ENCODE results near the gene TSSK2.

TSSK2 gene

DNA sequence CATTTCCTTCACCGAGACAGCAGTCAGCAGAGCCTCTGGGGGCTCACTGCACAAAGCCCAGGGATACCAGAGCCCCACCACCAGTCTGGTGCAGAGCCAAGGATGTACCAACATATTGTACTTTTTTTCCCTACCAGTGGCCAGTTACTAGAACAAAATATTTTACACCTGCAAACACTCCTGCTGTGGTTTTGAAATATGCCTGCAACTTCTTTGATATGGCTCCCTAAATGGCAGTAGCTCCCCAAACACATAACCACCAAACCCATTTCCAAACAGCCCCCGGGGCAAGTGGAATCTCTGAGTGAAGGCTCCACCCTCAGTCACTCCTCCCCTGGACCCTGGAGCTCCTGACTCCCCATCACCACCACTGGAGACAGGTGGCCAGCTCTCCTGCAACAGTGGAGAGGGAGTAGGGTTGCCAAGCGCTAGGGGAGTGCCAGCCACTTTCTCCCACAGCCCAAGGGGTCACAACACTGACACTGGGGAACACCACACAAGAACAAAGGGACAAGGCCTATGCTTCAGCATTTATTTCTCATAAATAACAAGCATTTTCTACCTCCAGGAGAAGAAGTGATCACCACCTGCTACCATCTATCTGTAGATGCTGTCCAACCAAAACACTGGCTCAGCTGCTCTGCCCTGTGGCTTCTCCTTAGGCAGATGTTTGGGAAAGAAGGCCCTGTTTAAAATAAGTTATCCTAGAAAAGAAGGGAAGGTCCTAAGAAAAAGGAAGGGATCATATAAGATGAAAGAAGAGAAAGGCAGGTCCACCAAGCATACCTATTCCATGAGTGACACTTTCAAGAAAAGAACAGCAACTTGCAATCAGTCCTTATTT, 24.0 kb upstream of the TSSK2 start:
- no peak for DNase-seq

DNA sequence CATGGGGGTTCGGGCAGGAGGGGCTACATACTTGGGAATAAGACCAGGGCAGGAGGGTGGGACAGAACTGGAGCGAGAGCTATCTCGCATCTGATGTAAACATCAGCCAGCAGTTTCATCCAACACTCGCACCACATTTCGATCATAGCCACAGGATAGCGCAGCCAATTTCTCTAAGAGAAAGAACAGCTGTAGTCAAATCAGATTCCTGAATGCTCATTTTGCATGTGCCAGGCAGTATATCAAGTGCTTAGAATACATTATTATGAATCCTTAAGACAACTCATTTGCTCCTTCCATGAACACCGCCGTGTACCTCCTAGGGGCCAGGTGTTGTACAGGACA, 23.4 kb upstream of the TSSK2 start:
- no peak for DNase-seq

DNA sequence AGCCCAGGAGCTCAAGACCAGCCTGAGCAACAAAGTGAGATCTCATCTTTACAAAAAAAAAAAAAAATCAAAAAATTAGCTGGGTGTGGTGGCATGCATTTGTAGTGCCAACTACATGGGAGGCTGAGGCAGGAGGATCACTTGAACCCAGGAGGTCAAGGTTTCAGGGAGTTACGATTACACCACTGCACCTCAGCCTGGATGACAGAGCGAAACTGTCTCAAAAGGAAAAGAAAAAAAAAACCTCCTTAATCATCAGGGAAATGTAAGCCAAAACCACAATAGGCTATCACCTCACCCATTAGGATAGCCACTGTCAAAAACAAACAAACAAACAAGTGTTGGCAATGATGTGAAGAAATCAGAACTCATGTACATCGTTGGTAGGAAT, 22.3 kb upstream of the TSSK2 start:
- DNase-seq = no peak

DNA sequence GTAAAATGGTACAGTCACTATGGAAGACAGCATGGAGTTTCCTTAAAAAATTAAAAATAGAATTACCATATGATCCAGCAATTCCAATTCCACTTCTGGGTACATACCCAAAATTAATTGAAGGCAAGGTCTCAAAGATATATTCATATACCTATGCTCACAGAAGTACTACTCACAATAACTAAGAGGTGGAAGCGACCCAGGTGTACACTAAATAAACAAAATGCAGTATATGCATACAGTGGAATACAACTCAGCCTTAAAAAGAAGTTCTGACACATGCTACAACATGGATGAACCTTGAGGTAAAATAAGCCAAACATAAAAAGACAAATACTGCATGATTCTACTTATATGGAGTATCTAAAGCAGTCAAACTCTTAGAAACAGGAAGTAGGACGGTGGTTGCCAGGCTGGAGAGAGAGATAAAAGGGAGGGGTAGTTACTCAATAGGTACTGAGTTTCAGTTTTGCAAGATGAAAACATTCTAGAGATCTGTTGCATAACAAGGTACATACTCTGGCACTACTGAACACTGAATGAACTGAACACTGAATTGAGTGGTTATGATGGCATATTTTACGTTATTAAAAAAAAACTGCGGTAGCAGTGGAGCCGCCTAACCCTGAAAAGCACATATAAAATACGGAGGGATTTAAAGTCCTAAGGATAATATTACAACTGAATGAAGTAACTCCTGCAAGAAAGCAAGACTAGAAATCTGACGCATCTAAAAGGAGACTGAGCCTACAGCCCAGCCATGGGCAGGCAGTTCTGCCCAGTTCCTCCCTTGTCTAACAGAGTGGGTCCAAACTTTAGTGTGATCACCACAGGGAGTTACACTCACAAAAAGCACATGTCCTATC, 21.7 kb upstream of the TSSK2 start:
- peak in 5 of 6 experiments; percentile 57 to 86 (median 80) for DNase-seq

DNA sequence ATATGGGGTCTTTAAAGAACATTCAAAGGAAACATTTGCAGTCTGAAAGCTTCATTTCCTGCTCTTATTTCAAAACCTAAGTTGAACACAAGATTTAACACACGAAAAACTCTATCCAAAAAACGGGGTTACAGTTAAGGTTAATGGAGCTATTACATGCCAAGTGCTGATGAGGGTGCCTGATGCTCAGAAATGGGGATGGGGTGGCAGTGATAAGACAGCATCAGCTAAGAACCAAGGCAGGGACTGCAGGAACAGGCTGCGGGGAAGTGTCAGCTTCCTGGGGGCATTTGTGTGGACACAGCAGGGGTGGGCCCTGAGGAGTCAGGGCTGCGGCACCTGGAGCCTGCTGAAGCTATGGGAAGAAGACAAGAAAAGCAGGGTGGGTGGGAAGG, 21.0 kb upstream of the TSSK2 start:
- DNase-seq = no peak

DNA sequence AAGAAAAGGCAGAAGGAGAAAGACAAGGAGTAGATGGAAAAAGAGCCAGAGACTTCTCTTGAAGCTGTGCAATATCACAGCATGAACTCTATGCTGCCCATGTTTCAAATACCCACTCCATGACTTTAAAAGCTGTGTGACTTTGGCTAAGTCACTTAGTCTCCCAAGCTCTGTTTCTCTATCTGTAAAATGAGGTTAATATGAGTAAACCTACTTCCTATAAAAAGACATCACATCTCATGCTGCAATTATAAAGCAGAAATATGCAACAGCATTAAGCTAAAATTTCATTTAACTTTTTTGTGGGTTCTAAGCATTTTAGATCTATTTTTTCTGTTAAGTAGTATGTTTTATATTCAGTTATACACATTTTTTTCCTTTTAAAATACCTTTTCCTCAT, 20.5 kb upstream of the TSSK2 start:
- no peak for DNase-seq

DNA sequence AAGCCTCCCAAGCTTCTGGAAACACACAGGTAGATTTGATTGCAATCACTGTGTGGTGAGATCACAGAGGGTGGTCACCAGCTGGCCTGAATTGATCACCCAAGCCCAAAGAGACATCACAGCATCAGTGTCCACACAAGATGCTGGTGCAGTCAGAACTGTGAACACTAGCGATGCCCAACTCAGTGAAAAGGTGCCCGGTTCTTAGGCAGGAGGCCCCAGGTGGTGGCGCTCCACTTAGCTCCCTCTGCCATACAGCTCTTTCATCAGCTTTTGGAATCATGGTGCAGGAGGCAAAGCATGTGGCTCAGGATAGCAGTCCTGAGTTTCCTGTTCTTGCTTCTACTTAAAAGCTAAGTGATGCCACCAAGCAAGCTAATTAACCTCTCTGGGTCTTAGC, 20.0 kb upstream of the TSSK2 start:
- DNase-seq = no peak

DNA sequence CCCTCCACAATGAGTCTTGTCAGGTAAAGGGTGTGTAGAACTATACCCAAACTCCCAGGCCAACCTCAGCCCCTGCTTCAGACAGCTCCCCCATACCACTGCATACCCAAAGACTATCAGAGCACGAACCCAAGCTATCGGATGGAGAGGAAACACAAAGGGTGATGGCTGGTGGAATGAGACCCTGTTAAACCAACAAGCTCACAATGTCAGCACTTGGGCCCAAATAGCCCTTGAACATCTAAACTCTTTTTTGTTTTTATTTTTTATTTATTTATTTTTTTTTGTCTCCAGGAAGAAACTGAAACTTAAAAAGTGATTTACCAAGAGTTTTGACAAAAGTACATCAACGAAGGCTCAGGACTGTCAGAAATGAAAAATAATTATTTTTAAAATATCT, 19.5 kb upstream of the TSSK2 start:
- DNase-seq = no peak

DNA sequence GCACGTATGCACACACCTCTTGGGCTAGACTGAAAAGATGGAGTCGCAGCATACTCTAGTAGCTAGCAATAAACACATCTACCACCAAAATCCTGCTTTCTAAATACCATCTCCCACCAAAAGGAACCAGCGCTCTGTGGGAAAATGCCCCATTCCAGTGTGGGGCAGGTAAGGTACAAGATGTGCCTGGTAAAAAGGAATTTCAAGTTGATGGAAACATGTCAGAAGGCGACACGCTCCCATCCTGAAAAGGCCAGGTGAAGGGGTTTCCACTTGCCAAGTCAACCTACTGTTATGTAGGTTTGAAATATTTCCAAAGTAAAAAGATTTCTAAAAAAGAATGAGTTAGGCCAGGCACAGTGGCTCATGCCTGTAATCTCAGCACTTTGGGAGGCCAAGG, 17.7 kb upstream of the TSSK2 start:
- DNase-seq = no peak

DNA sequence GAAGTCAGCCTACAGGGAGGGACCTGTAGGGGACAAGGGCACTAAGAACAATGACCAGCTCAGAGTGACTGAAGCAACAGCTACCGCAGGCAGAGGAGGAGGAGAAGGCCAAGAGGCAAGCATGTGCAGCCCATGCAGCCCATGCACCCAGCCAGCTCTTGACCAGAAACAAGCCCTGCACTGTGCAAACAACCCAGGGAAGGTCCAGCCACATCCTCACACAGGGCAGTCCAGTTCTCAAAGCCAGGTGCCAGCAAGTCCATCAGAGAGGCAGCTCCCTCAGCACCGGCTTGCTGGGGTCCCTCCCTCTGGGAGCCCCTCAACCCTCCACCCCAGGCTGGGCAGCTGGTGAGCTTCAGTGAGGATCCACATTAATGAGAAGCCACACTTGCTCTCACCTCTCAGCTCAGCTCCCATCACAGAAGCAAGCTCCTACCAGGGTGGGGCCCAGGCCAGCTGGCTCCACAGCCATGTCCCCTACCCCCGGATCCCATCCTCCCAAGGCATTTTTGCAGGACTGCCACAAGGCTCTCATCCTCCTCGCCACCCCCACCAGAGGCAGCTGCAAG, 16.0 kb upstream of the TSSK2 start:
- no peak for DNase-seq

DNA sequence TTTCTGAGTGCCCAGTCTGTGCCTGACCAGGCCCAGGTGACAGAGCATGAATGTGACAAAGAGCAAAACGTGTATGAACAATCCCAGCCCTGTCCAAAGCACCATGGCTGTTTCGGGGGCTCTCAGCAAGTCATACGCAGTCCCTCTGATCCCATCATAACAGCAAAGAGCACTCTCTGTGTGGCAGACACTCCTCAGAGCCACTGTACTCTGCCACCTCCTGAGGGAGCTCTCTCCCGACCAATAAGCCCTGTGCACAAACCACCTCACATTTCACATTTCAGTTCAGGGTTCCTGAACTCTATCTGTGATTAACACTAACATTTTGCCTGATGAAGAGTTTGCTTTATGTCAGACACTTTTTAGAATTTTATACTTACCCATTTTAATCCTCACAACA, 15.5 kb upstream of the TSSK2 start:
- DNase-seq = no peak

DNA sequence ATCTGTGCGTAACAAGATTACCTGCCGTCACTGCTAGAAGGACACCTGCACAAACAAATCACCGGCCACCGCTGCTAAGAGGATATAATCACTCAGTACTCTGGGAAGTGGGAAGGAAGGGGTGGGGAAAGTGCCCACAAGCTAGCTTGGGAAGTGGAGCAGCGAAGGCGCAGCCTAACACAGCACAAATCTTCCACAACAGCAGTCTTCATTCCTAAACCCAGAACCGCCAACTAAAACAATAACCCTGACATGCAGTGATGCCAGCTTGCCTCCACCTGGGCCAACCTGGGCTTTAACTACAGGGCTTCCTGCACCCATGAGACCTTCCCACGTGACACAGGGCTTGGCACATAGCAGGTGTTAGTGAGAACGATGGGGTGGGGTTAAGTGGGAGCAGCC, 14.0 kb upstream of the TSSK2 start:
- no peak for DNase-seq

DNA sequence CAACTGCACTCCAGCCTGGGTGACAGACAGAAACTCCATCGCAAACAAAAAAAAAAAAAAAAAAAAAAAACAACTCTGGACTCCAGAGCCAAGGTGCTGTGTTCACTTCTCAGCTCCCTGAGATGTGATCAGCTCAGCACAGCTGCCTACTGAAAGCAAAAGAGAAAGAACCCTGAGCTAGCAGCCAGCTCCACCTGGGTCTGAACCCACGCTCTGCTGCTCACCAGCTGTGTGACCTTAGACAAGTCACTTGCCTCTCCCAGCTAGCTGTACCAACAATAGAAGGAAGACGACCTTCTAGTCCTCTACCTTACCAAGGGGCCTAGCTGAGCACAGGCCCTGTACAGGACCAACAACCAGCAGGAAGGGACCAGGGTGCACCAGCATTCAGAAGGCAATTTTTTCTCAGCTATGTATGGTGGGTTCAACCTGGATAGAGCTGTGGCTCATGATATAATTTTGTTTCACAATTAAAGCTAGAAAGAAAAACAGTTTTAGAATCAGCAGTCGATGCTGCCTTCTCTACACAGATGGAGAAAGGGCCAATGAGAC, 12.7 kb upstream of the TSSK2 start:
- no peak for DNase-seq

DNA sequence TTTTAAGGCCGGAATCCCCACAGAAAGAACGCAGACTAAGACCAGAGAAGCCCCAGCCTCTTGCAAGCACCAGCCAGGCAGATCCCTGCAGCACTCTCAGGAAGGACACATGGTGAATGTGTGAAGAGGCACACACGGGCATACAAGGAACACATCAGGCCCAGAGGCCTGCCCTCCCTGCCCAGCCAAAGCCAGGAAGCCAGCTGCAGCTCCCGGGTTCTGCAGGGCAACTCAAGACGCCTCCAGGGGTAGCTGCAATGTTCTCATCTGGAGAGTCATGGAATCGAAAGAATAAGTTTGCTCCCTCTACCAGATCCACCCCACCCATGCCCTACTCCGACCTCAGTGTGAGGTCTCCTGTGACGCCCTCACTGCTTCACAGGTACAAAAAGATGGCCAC, 11.2 kb upstream of the TSSK2 start:
- peak in 1 of 6 experiments; percentile 6 for DNase-seq

DNA sequence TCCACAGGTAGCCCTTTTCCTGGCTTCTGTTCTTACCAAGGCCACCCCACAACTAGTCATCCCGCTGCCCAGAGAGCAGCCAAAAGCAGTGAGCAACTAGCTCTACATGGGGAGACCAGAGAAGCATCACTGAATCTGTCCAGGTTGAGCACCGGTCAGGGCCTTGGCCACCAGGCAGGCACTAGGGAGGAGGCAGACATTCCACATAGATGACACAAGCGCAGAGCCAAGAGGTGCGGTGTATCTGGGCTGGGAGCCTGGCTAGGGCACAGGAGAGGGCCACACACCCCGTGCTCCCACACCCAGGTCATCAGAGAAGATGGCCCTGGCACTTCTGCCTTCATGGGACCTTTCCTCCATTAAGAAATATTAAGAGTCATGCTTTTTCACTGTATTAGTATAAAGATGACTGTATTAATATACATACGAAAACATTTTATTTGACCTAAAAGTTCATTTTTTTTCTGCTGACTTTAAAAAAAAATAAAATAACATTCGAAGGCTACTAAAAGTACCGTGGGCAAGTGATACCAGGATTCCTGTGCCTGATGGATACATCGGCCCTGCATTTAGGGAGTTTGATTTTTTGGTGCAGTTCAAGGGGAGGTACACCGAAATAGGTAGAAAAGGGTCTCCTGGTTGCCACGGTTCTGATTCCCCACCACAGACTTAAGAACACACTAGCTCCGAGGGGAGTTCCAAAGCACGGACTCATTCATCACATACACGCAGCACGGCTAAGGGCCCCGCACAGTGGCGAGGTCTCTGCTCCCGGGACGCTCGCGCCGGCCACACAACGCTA, 10.1 kb upstream of the TSSK2 start:
- DNase-seq = no peak

DNA sequence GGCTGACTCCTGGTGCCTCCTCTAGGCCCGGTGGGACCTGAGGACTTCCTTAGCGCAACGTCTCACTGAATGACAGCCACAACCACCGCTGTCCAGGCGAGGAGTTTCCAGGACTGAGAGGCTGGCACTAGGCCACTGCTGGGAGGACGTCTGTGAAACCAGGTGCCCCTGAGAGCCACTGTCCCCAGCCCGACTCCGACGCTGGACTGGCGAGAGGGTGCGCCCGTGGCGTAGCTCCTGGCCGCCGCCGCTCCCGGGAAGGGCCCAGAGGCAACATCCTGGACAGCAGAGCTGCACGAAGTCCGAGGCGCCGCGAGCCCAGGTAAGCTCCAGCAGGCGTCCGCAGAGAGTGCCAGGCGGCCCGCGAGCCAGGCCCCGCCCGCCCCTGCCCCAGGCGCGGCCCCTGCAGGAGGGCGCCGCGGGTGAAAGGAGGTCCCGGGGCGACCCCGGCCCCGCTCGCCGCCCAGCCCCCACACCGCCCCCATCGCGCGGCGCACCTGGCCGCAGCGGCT, 9.4 kb upstream of the TSSK2 start:
- peak in 4 of 6 experiments; percentile 32 to 51 (median 42) for DNase-seq

DNA sequence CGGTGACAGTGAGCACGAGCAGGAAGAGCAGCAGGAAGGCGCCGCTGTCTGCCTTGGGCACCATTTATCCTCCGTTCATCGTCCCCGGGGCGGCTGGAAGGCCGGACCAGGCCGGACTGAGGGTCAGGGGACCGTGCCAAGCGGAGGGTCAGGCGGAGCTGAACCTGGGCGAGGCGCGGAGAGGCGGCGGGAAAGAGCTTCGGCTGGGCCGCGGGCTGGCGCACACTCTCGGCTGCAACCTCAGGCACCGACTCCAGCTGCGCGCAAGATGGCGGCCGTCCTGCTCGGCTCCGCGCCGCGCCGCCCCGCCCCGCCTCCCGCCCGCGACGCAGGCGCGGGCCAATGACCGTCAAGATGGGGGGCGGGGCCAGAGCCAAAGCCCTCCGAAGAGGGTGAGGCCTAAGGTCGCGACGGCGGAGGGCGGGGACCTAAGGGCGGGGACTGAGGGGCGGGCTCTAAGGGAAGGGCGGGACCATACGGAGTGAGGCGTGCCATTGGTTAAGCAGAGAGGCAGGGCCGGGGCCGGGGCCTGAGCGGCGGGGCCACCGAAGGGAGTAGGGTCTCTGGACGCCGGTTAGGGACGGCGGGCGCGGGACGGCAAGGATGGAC, 8.9 kb upstream of the TSSK2 start, which contains the start of gene DGCR2:
TSS of gene DGCR2 (minus strand) at position 270 of the 609 bp plus-strand sequence. CDS start at position 64, 206 bp downstream.
- peak; percentile 93 to 97 (median 94) for DNase-seq

DNA sequence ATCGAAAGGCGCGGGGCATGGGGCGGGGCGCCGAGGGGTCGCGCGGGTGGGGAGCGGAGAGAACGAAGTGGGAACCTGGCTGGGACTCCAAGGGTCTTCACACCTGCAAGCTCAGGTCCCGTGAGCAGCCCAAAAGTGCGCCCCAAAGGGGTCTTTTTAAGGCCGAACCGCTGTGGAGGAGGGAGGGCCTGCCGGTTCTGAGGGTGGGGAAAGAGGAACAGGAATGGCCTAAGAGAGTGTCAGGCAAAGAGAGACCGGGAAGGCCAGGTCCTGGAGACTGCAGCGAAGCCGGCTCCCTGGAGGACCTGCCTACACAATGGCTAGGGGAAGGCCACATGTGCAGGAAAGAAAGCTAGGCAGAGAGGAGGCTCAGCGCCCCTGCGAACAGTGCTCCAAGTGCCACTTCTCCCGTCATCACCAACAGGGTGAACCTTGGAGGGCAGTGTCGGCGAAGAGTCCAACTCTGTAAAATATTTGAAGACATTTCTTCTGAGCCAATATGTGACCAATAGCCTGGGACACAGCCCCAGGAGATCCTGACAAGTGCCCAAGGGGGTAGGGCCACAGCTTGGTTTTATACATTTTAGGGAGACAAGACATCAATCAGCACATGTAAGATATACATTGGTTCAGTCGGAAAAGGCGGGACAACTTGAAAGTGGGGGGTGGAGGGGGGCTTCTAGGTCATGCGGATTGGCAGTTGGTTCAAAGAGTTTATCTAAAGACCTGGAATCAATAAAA, 8.2 kb upstream of the TSSK2 start:
- no peak for DNase-seq

DNA sequence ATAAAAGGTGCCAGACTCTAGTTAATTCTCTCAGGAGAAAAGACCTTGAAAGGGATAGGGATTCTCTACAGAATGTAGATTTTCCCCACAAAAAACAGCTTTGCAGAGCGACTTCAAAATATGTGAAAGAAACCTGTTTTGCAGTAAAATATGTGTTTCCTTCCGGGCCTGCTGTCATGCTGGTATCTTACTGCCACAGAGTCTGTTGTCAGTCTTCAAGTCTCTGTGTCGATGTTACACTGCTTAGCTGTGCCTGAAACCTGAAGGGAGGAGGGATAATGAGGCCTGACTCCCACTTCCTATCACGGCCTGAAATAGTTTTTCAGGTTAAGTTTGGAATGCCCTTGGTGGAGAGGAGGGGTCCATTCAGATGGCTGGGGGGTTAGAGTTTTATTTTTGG, 7.2 kb upstream of the TSSK2 start:
- DNase-seq = no peak

DNA sequence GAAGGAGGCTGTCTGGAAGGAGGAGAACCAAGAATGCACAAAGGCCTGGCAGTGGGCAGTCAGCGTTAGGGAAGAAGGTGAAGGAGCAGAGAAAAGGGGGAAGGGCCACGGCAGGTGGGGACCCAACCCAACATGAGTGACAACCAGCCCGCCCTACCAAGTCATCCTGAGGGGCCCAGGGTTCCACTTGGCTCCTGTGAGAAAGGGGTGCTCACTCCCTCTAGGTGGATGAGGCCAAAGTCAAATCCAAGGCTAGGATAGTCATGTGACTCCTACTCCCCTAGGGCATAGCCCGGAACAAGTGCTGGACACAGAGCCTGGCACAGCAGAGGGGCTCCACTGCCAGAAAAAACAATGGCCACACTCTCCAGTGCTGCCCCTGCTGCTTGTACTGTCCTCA, 6.7 kb upstream of the TSSK2 start:
- DNase-seq = no peak

DNA sequence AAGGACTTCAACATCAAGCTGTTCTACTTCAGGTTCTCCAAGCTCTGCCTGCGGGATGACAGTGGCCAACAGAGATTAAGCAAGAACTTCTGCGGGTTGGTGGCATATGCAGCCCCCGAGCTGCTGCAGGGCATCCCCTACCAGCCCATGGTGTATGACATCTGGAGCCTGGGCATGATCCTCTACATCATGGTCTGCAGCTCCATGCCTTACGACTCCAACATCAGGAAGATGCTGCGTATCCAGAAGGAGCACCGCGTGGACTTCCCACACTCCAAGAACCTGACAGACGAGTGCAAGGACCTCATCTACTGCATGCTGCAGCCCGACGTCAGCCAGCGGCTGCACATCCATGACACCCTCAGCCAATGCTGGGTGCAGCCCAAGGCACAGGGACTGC, 6.1 kb upstream of the TSSK2 start:
- no peak for DNase-seq

All from stimulated activated naive CD4-positive, alpha-beta T cell (primary cell).